ENCODE measurements around the gene DUSP7. TPM values are rescaled to one million over a fixed set of nuclear protein-coding genes. Genes with fewer than 3 reads are reported as not detected.

The DUSP7 gene, protein sequence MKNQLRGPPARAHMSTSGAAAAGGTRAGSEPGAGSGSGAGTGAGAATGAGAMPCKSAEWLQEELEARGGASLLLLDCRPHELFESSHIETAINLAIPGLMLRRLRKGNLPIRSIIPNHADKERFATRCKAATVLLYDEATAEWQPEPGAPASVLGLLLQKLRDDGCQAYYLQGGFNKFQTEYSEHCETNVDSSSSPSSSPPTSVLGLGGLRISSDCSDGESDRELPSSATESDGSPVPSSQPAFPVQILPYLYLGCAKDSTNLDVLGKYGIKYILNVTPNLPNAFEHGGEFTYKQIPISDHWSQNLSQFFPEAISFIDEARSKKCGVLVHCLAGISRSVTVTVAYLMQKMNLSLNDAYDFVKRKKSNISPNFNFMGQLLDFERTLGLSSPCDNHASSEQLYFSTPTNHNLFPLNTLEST
- total RNA-seq, result 21.2 TPM
- long read RNA-seq, transcript DUSP7-202 (3 exons, 3,340 nt), result major isoform, 10 of 35 reads
- long read RNA-seq, partial matches to known transcripts, result 25 of 35 reads
- long read RNA-seq, other reads (novel, unspliced or antisense), result 0 of 35 reads

DNA sequence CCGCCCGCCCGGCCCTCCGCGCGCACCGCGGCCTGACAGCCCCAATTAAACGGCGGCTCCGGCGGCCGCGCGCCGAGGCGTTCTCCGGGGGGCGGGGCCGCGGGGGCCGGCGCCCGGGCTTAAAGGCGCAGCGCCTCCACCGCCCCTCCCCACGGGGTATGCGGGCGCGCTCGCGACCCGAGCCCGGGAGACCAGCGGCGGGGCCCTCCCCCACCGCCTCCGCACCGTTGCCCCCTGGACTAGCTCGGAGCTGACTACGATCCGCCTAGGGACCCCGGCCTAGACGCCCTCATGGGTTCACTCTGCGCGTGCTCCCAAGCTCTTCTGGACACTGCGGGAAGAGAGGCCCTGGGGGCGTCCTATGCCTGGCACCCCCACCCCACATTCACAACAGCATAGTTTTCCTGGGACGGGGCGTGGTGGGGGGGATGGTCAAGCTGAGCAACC is at the start of gene DUSP7:
DUSP7 (minus strand) TSS at position 51 of the 447 bp plus-strand sequence. CDS start 205 bp downstream, outside the sequence.
- peak; percentile 87 for DNase-seq (ENCODE audit: low spot score)
- intact Hi-C loops (cut with DNase I), result loop anchor here (1.0 kb wide), 1 partner anchor 52 kb away; no protein-coding TSS in a partner anchor

DNA sequence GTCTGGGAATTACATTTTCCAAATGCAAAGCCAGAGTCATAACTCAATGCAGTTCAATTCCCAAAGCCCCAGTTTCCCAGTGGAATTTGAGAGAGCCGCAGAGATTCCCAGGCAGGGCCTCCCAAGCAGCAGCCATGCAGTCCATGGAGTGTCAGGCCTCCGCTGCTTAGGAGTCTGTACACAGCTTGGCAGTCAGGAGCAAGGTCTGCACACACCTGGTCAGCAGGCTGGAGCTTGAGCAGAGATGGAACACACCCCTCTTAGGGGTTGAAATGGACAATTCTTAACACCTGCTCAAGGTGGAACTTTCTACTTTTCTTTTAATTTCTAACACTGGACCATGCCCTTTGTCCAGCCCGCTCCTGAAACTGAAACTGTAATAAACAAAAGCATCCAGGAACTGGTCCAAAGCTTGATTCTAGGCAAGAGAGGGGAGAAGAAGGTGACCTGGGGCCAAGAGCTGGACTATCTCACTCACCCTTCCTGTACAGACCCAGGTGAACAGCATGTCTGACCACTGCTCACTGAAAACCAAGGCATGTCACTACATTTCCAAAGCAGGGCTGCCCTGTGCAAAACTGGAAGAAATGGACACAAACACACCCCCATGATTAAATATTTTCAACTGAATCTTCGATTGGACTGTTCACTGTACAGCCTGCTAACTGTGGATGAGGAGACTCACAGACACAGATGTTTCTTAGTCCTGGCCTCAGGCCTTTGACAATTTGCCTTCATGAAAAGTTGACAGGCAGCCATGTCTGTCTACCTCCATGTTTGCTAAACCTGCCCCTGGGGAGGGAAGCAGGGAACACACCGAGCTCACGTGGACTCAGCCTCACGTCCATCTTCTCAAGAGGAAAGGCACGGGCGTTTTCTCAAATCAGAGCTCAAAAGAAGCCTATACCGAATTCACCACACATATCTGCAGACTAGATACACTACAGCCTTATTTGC is 48.6 kb upstream of the DUSP7 start:
- intact Hi-C loops (cut with DNase I), result no loop called here
- DNase-seq (ENCODE audit: low spot score), result no peak

DNA sequence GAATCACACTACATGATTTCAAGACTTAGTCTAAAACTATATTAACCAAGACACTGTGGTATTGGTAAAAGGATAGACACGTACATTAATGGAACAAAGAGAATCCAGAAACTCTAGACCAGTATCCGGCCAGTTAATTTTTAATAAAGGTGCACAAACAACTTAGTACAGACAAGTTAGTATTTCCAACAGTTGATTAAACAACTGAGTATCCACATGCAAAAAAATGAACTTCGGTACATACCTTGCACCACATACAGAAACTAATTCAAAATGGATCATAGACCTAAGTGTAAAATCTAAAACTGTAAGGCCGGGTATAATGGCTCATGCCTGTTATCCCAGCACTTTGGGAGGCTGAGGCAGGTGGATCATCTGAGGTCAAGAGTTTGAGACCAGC is 46.6 kb upstream of the DUSP7 start:
- intact Hi-C loops (cut with DNase I), result no loop called here

DNA sequence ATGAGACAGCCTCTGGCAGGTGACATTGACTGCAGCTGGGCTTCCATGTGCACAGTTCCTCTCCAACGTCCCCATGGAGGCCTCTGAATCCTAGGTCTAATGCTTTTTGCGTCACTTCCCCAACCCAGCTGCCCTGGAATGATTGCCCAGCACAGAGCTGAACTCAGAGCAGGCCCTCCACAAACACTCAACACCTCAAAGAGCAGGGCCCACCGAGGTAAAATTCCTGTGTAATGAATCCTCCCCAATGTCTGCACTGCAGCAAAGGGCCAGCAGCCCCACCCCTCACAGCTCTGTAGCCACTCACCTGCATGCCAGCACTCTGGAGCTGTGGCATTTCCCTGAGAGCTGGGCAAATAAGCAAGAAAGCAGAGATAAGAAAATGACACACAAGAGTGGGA is 42.6 kb upstream of the DUSP7 start:
- intact Hi-C loops (cut with DNase I), result no loop called here
- no peak for DNase-seq (ENCODE audit: low spot score)

More for the DNA sequence above, 46.6 kb upstream of the DUSP7 start:
- no peak for DNase-seq (ENCODE audit: low spot score)

DNA sequence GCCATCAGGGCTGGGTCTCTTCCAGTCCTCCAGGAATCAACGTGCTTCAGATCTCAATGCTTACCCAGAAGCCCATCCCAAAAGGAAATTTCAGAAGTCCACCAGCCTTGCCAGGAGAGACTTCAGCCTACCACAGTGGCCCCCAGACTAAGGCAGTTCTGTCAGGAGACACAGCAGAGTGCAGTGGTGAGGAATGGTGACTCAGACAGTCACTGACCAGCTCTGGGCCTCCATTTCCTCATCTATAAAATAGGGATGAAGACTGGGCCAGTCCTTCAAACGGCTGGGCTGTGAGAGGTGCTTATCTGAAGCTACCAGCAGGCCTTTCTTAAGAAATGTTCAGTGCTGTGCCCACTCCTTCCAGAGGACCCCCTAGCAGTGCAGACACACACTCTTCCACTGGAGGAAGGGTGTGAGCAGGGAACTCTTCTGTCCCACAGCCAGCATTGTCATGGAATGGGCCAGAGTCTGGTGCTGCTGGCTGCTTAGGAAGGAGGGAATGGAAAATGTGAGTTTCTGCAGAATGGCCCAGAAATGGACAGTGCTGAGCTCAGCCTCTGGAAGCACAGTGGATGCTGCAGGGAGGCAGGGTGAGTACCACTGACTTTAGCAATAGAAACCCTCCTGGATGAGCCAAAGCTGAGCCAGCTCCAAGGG is 41.6 kb upstream of the DUSP7 start:
- intact Hi-C loops (cut with DNase I), result no loop called here
- no peak for DNase-seq (ENCODE audit: low spot score)

DNA sequence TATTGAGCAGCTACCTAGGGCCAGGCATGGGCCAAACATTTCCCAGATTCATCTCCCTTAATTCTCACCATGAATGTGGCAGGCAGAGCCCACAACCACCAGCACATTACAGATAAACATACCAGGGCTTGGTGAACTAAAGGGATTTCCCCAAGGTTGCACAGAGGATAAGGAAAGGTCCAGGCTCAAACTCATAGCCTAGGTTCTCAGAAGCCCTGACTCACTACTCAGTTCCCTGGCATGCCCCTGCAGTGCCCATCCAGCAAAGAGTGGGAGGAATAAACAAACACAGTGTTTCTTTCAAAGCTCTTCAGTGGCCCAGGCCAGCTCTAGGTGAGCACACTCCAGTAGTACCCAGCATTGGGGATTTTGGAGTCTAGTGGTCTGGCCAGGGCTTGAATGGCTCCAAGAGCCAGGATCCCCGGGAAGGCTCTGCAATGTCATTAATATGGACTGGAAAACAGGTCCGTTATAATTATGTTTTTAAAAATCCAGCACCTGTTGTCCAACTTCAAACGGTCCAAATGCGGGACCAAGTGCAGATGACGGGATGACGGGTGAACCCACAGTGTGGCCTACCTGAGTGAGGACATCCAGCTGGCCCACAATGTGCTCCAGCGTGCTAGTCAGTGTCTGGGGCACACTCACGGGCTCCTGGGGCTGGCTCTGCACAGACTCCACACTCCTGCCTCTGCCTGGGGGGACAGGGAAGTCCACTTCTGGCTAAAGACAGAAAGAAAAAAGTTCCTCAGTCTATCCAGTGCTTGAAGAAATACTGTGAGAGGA is 39.8 kb upstream of the DUSP7 start:
- intact Hi-C loops (cut with DNase I), result no loop called here
- no peak for DNase-seq (ENCODE audit: low spot score)

DNA sequence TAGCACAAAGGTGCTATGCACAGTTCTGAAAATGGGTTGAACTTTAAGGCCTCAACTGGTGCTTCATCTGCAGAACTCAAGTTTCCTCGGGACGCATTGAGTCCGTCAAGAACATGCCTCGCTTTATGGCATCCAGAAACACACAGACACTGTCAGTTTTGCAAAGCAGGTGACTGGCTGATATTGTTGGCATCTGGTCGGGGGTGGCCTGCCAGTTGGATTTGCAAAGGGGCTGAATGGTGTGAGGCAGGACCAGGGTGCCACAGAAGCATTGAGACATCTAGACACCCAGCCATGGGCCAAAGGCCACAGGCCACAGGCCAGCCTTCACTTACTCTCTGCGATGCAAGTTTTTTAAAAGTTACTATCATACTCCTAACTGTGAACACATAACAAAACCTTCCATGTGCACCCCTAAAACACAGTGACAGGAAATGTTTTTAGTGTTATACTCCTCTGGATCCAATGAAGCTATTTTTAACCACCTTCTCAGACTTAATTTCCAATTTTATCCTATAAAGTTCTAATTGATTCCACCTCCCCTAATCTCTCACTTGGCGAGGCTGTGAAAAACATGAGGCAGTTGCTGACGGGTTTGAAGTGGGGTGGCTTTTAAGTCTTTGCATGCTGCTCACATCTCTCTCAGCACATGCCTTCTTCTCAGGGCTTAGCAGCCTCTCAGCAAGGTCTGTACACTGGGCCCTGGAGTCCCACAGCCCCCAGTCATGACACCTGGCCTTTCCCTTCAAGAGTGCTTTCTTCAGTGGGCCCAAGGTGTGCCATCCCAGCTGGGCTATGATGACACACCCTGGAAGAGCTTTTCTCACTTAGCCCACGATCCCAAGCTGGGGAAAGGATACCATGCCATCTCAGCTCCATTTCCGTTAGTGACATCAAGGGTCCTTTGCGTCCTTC is 38.5 kb upstream of the DUSP7 start:
- intact Hi-C loops (cut with DNase I), result no loop called here
- no peak for DNase-seq (ENCODE audit: low spot score)

DNA sequence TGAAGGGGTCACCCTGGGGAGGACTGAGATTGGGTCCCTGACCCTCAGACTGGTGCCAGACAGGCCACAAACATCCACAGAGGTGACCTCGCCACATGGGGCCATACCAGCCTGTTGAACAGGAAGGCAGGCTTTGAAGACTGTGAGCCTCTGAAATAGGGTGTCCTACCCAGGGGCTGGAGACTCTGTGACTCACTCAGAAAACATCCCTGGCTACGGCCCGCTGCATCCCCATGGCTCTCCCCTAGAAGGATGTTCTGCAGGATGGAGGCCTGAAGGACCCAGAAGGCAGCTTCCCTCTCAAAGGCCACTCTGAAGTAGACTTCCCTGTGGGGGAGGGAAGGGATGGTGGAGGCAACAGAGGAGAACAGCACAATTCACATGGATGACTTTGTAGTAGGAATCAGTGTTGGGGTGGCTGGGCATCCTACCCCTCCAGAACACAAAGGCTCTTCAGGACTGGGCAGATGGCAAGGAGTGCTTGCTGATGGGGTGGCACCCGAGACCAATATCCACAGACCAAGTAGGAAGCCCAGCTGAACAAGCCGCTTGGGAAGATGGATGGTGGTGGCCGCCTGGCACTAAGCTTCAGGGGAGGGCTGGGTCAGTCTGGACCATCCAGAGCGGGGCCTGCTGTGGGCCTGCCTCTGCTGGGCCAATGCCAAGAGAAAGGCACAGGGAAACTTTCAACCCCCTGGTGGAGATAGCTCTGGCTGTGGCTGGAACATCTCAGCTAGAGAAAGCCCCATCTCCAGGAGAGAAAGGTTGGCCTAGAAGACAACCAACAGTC is 37.6 kb upstream of the DUSP7 start:
- intact Hi-C loops (cut with DNase I), result no loop called here
- no peak for DNase-seq (ENCODE audit: low spot score)

DNA sequence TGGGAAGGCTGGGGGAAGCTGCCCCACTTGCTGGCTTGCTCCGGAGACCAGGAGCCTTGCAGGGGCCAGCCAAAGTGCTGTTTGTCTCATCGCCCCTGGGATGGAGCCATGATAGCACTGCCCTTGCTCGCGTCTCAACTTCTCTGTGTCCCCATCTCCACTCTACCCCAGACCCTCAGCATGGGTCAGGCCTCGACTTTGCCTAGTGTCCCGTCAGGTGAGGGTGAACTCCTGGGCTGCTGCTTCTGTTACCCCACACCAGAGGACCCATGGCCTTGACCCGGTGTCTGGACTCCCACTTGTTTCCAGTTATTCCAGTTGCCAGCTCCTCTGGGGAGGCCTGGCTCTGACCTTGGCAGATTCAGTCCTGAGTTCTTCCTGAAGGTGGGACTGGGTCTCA is 36.5 kb upstream of the DUSP7 start:
- intact Hi-C loops (cut with DNase I), result no loop called here
- DNase-seq (ENCODE audit: low spot score), result no peak

DNA sequence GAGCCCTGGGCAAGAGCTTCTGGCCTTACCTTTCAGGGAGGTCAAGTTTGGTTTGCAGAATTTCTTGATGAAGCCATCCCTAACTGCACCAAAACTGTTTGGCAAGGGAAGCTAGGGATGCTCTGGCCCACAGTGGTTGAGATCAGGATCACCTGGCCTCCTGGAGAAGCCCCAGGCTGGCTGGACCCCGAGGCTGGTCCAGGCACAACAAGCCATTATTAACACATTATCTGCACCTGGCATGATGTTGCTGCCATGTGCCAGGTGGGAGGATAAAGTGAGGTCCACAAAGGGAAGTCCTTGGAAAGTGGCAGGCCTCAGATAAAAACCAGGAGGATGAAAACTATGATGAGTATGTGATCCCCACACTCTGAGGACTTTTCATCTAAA is 35.9 kb upstream of the DUSP7 start:
- no peak for DNase-seq (ENCODE audit: low spot score)
- intact Hi-C loops (cut with DNase I), result no loop called here

DNA sequence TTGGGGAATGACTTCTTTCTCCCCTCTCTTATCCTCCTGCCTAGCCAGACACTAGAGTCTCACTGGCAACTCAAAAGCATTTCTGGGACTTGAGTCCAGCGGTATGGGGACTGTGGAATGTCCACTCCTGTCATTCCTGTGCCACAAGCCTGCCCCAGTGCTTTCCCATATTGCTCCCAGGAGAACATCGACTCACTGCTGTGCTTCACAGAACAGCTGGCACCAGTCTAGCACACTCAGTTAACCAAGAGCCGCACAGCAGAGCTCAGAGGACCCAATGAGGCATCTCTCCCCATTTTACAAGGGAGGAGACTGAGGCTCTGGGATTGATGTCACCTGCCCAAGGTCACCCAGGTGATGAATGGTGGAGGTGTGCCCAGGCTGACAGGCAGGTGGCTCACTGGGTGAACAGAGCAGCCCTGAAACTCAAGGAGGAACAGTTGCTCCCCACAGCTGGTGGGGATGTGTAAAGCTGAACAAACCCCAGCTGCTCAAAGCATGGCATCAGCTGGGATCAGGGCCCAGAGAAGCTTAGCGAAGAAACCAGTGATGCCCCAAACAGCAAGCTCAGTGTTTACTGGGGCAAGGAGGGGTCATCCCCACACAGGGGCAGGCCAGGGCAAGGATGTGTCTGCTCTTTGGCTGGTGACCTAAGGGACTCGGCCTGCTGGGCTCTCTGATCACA is 35.4 kb upstream of the DUSP7 start:
- intact Hi-C loops (cut with DNase I), result no loop called here
- DNase-seq (ENCODE audit: low spot score), result no peak

DNA sequence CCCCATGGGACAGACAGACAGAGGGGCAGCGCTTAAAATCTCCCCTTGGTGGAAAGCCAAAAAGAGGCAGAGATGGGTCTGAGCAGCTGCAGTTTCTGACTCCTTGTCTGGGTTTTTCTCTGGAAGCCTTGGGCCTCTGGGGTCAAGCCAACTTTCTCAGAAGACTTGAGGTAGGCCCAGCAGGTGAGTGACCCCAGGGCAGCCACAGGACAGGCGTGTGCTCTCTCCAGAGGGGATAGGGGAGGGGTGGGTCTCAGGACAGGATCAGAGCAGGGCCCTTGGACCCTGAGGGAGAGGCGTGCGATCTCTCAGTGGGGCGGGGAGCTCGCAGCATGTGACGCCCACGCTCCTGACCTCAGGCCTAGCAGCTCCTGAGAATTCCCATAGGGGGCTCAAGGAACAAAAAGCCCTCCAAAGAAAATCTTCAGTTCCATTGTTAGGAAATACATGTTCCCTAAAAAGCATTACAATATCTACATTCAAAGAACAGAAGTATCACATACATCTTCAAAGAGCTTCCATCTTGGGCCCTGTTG is 34.6 kb upstream of the DUSP7 start:
- no peak for DNase-seq (ENCODE audit: low spot score)
- intact Hi-C loops (cut with DNase I), result no loop called here

DNA sequence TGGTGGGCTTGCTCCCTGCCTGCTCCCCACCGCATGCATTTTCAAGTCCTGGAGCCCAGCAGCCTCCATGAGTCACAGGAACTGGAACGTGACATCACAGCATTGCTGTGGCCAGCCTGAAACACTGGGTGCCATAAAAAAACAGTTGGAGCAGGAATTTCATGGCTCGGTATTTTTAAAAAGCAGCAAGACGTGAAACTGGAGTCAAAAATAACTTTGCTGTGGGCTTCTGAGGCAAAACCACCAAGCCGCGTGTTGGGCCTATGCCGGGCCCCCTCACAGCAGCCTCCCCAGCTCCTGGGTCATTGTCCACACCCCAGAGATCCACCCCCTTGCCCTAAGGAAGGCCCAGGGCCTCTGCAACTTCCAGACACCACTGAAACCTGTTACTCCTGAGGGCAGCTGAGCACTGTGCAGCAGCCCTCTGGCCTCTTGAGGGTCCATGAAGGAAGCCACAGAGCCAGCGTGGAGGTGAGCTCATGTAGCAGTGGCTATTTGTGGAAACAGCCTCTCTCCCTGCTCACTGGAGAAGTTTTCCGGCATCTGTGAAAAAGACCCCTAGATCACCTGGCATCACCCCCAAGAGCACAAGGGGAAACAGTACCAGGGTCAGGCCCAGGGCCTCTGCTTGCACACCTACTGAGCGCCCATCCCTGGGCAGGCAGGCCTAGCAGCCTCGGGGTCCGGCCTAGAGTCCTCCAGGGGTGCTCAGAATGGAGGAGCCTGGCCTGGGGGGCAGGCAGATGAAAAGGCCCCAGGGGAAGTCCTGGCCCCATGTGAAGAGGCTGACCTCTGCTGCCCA is 34.0 kb upstream of the DUSP7 start:
- intact Hi-C loops (cut with DNase I), result no loop called here
- DNase-seq (ENCODE audit: low spot score), result no peak

DNA sequence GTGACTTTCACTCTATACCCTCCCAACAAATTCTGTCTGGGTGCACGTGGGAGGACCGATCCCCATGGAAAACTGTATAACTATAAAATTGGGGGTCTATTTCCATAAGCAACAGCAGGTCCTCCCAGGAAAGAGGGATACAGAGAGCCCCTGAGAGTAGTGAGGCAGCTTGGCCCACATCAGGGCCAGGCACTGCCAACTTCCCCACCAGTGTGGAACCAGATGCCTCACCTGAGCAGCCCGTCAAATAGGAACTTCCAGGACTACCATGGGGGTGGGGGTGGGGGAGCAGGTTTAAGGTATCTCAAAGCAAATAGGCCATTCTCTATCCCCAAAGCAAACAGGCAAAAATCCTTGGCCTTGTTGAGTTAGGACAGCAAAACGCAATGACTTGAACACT is 33.3 kb upstream of the DUSP7 start:
- no peak for DNase-seq (ENCODE audit: low spot score)
- intact Hi-C loops (cut with DNase I), result no loop called here

Data from cardiac septum (tissue), 1 donor.